Vagina (tissue), 2 donors: ENCODE measurements around the gene CYB561A3. TPM values are rescaled to one million over a fixed set of nuclear protein-coding genes. Genes with fewer than 3 reads are reported as not detected.

ENCODE experiments used
- DNase-seq, 2 donors: peaks; one replicate each; pipeline ENCODE4 v3.0.0-alpha.2; 2017; ENCODE audit errors: extremely low spot score in 2 of 2
- H3K27ac ChIP-seq: fragments of 200-600 bp; sonication (generic); one replicate; pipeline ENCODE4 v1.5.1; 2019
- H3K27me3 ChIP-seq: fragments of 200-600 bp; sonication (generic); one replicate; pipeline ENCODE4 v1.5.1; 2019
- H3K36me3 ChIP-seq, 2 donors: fragments of 200-600 bp; sonication (generic); one replicate each; pipeline ENCODE4 v1.5.1; 2017 to 2019
- H3K4me1 ChIP-seq: fragments of 200-600 bp; sonication (generic); one replicate; pipeline ENCODE4 v1.5.1; 2019
- H3K4me3 ChIP-seq, 2 donors: fragments of 200-600 bp; sonication (generic); 1 replicate in 1 of 2; 2 replicates in 1 of 2; pipeline ENCODE4 v1.5.1; 2016 to 2019
- H3K9me3 ChIP-seq: fragments of 200-600 bp; sonication (generic); one replicate; pipeline ENCODE4 v1.5.1; 2019
- POLR2A ChIP-seq, 2 donors: fragments of 450-650 bp; IDR thresholded peaks; one replicate each; pipeline ENCODE4 v1.6.1; 2017; ENCODE audit warnings: antibody characterized with exemption in 2 of 2, mild to moderate bottlenecking in 2 of 2, moderate library complexity in 2 of 2
- POLR2AphosphoS5 ChIP-seq, 2 donors: sonication (generic); formaldehyde crosslinking; IDR thresholded peaks; one replicate each; pipeline ENCODE4 v1.9.0; 2017; ENCODE audit warnings: antibody characterized with exemption in 2 of 2, mild to moderate bottlenecking in 2 of 2, low read depth in 1 of 2; ENCODE audit not compliant: insufficient read depth in 1 of 2
- intact Hi-C: fragments of 100-400 bp; cut with DNase I; formaldehyde crosslinking; loops from one replicate; pipeline ENCODE4 v1.15.1; 2023
- total RNA-seq: library from RNA; depleted of rRNA; stranded (reverse); fragments of >200 nt; gene quantifications from one replicate; pipeline ENCODE4 v1.2.3, GENCODE V29; 2016
- TF ChIP-seq, protein P1 (sequence below), 3 experiments: fragments of 450-650 bp in 2 of 3; fragments of 200-600 bp in 1 of 3; sonication (generic) in 1 of 3; IDR thresholded peaks; one replicate each; pipeline ENCODE4 v1.5.1; 2017 to 2019; ENCODE audit warnings: antibody characterized with exemption in 3 of 3, mild to moderate bottlenecking in 2 of 3, moderate library complexity in 2 of 3

Gene CYB561A3, protein sequence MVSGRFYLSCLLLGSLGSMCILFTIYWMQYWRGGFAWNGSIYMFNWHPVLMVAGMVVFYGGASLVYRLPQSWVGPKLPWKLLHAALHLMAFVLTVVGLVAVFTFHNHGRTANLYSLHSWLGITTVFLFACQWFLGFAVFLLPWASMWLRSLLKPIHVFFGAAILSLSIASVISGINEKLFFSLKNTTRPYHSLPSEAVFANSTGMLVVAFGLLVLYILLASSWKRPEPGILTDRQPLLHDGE
- total RNA-seq: 26.5 TPM

DNA sequence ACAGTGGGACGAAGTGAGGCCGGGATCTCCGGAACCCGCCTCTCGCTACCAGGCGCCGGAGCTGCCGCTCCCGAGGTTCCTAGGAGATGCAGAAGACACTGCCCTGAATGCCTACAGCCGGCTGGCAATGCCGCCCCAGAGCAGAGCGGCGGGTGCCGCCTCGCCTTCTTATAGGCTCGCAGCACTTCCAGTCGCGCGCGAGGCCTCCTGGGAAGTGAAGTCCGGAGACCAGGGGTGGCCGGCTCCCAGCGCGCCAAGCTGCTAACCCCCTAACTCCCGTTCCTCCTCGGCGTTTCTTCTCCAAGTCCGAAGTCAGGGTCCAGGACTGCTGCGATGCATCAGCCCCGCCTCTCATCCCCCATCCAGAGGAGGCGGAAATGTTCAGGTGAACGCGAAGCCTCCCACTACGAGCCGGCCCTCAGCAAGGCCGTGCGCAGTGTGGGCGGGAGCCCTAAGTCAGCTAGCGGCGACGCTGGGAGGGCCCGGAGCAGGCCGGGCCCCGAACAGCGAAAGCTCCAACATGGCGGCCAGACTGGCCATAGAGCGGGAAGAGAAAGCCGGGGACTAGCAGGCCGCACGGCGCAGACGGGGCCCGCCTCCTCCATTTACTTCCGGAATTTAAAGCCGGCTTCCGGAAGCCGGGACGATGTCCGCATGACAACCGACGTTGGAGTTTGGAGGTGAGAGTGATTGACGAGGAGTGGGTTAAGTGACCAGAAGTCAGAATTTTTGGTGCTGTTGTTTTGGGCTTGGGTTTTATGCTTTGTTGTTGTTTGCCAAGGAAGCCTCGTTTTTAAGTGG is at the start of gene CYB561A3, which contains the start of gene TMEM138:
TSS of gene CYB561A3 (minus strand) at position 142 of the 801 bp plus-strand sequence. CDS start 5,169 bp downstream, outside the sequence.
TSS of gene TMEM138 (plus strand) at position 634 of the 801 bp plus-strand sequence. CDS start 2,017 bp downstream, outside the sequence.
- H3K4me3 ChIP-seq: peak within 1 kb of the TSS; percentile 56 to 72
- peaks cover 42% of the 10 kb centered on the region for H3K4me1 ChIP-seq
- H3K9me3 ChIP-seq: no peaks in the 10 kb centered on the region
- H3K27me3 ChIP-seq: no peaks in the 10 kb centered on the region
- peak in 1 of 2 donors; percentile 65 for TF ChIP-seq POLR2A (IDR thresholded peaks at IDR 0.05)
- TF ChIP-seq, protein P1, sequence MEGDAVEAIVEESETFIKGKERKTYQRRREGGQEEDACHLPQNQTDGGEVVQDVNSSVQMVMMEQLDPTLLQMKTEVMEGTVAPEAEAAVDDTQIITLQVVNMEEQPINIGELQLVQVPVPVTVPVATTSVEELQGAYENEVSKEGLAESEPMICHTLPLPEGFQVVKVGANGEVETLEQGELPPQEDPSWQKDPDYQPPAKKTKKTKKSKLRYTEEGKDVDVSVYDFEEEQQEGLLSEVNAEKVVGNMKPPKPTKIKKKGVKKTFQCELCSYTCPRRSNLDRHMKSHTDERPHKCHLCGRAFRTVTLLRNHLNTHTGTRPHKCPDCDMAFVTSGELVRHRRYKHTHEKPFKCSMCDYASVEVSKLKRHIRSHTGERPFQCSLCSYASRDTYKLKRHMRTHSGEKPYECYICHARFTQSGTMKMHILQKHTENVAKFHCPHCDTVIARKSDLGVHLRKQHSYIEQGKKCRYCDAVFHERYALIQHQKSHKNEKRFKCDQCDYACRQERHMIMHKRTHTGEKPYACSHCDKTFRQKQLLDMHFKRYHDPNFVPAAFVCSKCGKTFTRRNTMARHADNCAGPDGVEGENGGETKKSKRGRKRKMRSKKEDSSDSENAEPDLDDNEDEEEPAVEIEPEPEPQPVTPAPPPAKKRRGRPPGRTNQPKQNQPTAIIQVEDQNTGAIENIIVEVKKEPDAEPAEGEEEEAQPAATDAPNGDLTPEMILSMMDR (IDR thresholded peaks at IDR 0.05): no peak
- peak; percentile 92 to 93 for TF ChIP-seq POLR2AphosphoS5 (IDR thresholded peaks at IDR 0.05; ENCODE audit: insufficient read depth in 1 of 2, low read depth in 1 of 2)
- intact Hi-C loops: no loop called here
- peaks cover 0 to 26% of the 10 kb centered on the region in 2 donors for H3K36me3 ChIP-seq
- peak within 1 kb of the TSS; percentile 83 for H3K27ac ChIP-seq
- DNase-seq: no peak

DNA sequence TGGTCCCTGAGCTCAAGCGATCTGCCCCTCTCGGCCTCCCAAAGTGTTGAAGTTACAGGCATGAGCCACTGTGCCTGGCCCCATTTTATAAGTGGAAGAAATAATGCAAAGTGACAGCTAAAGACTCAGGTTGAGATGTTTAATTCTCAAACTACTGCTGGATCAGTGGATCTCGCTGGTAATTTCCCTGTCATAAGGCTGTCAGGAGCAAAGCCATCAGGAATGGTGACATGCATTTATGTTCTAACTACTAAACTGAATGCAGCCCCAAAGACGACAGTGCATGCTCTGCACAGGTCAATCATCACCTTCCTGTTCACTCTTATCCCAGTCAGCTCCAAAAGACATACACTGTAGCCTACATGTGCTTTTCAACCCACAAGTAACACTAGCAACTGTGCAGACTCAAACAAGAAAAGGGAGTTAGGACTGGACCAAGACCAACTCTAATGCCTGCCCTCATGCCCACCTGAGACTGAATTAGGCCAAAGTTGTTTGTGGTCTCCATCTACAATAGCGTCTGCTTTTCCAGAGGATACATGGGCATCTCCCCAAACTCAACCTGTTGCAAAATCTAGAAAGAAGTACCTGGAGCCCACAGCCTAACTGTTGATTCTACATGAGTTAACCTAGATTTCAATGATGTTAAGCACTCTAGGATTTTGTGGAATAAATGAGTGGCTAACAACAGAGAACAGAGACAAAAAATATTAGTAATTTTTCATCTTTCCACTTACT is 45.5 kb upstream of the CYB561A3 start:
- no peaks in the 10 kb centered on the region for H3K4me1 ChIP-seq
- no peak overlapping the region for H3K4me3 ChIP-seq
- no peaks in the 10 kb centered on the region for H3K9me3 ChIP-seq
- peaks cover 0 to 99% of the 10 kb centered on the region in 2 donors for H3K36me3 ChIP-seq
- no peak for DNase-seq
- TF ChIP-seq POLR2A (IDR thresholded peaks at IDR 0.05) (no peak), POLR2AphosphoS5 (IDR thresholded peaks at IDR 0.05; ENCODE audit: insufficient read depth in 1 of 2, low read depth in 1 of 2) (no peak)
- TF ChIP-seq, protein P1 (IDR thresholded peaks at IDR 0.05): no peak
- no peak overlapping the region for H3K27ac ChIP-seq
- intact Hi-C loops: no loop called here
- no peaks in the 10 kb centered on the region for H3K27me3 ChIP-seq

DNA sequence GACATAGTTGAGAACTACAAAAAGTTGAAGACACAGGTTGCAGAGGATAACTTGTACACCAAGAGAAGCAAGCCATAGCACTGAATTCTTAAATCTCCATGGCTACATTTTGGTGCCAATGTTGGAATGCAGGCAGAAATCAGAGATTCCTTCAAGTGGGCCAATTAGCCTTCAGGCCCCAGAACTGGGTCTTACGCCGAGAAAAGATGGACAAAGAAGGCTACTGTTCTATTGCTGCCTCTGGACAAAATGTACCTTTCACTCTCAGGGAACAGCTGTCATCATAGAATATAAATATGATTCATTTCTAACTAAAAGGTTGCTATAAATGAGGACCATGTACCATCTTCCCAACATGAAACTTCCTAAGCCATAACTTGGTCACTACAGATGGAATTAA is 44.4 kb upstream of the CYB561A3 start:
- Histone ChIP-seq H3K4me1 (no peaks in the 10 kb centered on the region), H3K4me3 (no peak overlapping the region), H3K36me3 (peaks cover 0 to 88% of the 10 kb centered on the region in 2 donors), H3K27me3 (no peaks in the 10 kb centered on the region), H3K27ac (no peak overlapping the region), H3K9me3 (no peaks in the 10 kb centered on the region)
- no peak for TF ChIP-seq POLR2AphosphoS5 (IDR thresholded peaks at IDR 0.05; ENCODE audit: insufficient read depth in 1 of 2, low read depth in 1 of 2)
- TF ChIP-seq, protein P1 (IDR thresholded peaks at IDR 0.05): no peak
- TF ChIP-seq POLR2A (IDR thresholded peaks at IDR 0.05): no peak
- no peak for DNase-seq
- intact Hi-C loops: no loop called here

DNA sequence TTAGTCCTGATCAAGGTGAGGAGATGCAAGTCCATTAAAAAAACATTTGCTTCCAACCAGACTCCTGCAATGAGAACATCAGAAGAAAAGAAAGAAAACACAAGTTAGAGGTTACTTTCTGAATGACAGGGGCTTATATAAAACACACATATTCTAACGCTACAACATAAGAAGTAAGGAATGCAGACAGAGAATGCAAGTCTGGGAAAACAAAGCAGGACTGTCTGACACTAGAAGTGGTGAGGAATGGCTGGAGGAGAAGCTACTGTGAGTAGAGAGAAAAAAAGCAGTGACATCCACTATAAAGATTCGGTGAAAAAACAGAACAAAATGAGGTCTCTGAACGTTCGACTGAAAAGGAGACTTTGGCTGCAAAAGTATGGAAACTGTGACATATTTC is 43.0 kb upstream of the CYB561A3 start:
- Histone ChIP-seq H3K36me3 (peaks cover 0 to 75% of the 10 kb centered on the region in 2 donors), H3K4me1 (no peaks in the 10 kb centered on the region), H3K27ac (no peak overlapping the region), H3K9me3 (no peaks in the 10 kb centered on the region), H3K4me3 (no peak overlapping the region), H3K27me3 (no peaks in the 10 kb centered on the region)
- TF ChIP-seq POLR2A (IDR thresholded peaks at IDR 0.05) (no peak), POLR2AphosphoS5 (IDR thresholded peaks at IDR 0.05; ENCODE audit: insufficient read depth in 1 of 2, low read depth in 1 of 2) (no peak)
- TF ChIP-seq, protein P1 (IDR thresholded peaks at IDR 0.05): no peak
- intact Hi-C loops: no loop called here
- DNase-seq: no peak
